GM12873 (cell line): ENCODE measurements around the gene ORM2.

ENCODE experiments used
- CTCF ChIP-seq: IDR thresholded peaks from 2 replicates; pipeline ENCODE4 v1.5.1; 2012; ENCODE audit warnings: low read depth, mild to moderate bottlenecking, moderate library complexity, low read length, control low read depth; ENCODE audit not compliant: insufficient read depth; ENCODE audit errors: missing control alignments

The ORM2 gene

GRCh38 chr9:114289106-114289505, 40.6 kb upstream of the ORM2 start:
- TF ChIP-seq CTCF = no peak

DNA sequence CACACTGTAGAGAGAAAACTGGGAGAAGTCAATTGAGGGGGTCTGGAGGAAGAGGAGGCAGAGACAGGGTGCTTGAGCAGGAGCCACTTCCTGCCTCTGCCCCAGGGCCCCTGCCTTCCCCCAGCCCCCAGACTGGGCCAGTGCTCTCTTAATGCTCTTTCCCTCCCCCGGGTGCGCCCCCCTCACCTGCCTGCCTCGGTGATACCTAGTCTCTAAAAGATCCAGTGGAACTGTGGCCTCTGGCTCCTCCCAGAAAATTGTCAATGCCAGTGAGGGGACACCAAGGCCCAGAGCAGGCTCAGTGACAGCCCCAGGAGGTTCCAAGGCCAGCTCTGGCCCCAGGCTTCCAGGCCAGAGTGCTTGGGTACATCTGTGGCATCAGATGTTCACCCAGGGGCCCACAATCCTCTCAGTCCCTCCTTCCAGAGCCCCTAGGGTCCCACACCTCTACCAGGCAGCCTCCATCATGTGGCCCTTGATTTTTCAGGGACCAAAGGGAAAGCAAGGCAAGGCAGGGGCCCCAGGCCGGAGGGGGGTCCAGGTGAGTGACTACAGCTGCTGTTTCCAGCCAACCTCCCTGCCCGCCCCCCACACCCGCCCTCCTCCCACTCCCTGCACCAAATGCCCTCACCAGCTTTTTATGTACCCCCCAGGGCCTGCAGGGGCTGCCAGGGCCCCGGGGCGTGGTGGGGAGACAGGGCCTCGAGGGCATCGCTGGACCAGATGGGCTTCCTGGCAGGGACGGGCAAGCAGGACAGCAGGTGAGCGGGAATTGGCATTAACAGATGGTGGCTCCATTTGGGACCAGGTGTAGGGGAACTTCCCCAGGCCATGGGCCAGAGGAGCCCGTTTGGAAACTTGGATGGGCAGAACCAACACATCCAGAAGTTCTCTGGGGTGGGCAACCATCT, 39.8 kb upstream of the ORM2 start:
- no peak for TF ChIP-seq CTCF

GRCh38 chr9:114290561-114290986, 39.1 kb upstream of the ORM2 start:
- no peak for TF ChIP-seq CTCF

DNA sequence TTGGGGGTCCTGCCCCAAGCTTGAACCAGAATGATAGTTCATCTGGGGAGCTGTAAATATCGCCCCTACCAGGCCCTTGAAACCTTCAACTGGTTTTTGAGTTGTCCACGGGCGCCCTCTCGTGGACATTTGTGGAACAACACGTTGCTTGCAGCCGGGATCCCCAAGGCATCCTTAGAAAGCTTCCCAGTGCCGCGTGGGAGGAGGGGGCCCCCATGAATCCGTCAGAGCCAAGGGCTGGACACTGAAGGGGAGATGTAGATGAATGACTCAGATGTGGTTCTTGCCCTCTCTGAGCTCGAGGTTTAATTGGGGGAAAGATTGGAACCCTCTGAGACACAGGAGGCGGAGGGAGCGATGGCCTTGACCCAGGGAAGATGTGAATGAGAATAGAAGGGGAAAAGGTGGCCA, 38.6 kb upstream of the ORM2 start:
- peak; percentile 80 for TF ChIP-seq CTCF

DNA sequence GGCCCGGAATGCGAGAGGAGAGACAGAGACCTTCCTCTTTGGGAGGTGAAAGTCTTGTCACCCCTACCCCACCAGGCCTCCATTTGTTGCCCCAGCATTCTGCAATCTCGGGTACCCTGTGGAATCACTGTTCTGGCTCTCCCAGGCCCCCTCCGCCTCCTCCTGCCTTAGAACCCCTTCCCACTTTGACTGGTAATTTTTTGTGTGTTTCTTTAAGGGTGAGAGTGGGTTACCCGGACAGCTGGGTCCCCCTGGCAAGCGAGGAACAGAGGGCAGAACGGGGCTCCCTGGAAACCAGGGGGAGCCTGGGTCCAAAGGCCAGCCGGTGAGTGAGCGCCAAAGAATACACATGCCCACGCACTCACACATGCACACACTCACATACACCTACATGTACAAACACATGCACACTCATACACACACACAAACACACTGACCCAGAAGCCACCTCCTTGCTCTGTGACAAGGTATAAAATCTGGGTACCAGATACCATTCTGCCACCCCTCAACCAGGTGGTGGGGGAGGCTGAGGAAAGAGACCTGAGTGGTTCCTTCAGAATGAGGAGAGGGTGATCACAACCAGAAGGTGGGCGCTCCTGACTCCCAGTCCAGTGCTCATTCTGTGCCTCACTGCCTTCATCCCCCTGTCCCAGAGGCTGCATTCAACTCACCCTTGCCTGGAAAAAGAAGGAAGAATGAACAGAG, 37.6 kb upstream of the ORM2 start:
- TF ChIP-seq CTCF = no peak

DNA sequence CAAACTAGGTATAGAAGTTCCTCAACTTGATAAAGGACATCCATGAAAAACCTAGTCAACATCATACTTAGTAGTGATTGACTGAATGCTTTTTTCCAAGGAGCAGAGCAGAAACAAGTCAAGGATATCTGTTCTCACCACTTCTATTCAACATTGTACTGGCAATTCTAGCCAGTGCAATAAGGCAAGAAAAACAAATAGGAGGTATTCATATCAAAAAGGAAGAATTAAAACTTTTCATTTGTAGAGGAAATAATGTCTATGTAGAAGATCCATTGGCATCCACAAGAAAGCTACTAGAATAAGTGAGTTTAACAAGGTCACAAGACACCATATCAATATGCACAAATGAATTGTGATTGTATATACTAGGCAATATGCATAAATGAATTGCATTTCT, 35.0 kb upstream of the ORM2 start:
- no peak for TF ChIP-seq CTCF

GRCh38 chr9:114296338-114296737, 33.3 kb upstream of the ORM2 start:
- TF ChIP-seq CTCF = no peak
